GM19328 (cell line): ENCODE measurements around the gene ATP6V1G1.
"Not testable (repeated sequence)": the region's sequence is repeated elsewhere in the genome, so short reads cannot be mapped to it uniquely, and the experiment has no call there.

Experiments used
- ATAC-seq: cut with Tn5 transposase; IDR thresholded peaks from one replicate; pipeline ENCODE4 v1.9.1; 2021; ENCODE audit warnings: mild to moderate bottlenecking, moderate library complexity; ENCODE audit not compliant: unreplicated experiment

ATP6V1G1 gene

GRCh38 chr9:114576779-114577178 is 10.8 kb upstream of the ATP6V1G1 start:
- not testable (repeated sequence) for ATAC-seq

DNA sequence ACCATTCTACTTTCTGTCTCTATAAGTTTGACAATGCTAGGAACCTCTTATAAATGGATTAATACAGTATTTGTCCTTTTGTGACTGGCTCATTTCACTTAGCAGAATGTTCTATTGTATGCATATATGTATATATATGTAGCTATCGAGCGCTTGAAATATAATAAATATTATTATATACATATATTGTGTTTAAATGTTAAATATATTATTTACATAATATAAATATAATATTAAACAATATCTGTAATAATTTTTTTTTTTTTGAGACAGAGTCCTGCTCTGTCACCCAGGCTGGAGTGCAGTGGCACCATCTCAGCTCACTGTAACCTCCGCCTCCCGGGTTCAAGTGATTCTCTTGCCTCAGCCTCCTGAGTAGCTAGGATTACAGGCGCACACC is 9.4 kb upstream of the ATP6V1G1 start:
- not testable (repeated sequence) for ATAC-seq

DNA sequence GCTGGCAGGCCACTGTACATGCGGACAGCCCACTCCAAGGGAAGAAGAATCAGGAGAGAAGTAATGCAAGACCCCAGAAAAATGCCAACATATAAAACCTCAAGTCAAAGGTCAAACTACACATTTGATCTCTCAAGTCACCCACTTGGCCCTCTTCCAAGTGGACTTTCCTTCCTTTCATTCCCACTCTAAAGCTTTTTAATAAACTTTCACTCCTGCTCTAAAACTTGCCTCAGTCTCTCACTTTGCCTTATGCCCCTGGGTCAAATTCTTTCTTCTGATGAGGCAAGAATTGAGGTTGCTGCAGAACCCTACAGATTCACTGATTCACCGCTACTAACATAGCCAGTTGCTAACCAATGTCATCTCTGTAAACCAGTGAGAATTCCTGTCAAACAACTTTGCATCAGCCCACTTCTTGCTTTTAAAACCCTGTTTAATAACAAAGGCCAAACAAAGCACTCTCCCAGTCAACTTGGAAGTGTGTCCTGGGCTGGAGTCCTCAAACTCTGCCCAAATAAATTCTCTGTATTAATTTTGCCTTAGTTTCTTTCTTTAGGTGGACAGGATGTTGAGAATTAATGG is 6.9 kb upstream of the ATP6V1G1 start:
- no peak for ATAC-seq

DNA sequence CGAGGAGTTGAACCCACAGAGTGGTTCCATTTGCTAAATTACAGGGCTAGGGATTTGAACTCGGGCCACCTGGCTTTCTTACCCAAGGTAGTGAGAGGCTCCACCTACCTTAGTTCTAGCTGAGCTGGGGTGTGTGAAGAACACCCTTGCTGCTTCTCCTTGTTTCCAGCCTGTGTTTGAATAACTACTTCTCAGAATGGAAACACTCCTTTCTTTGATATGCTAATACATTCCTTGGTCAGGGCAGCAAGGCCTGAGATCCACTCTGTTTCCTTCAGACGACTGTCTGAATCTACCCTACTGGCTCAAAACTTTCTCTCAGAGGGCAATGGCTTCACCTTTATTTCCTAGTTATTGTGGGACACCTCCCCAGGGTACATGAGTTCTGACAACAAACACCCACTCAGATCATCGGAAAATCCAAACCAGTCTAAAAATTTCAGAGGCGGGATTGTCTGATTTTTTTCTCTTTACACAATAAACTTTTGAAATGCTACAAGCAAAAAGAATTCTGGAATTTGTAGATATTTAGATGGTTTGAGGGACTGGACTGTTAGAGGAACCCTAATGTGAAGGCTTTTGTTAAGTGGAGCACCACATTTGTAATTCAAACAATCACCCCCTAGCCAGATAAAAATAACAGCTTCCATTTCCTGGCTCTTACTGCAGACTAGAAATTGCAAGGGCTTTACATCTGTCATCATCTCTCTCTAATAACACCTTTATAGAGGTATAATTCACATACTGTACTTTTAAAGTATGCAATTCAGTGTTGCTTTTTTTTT is 4.0 kb upstream of the ATP6V1G1 start:
- ATAC-seq = no peak

DNA sequence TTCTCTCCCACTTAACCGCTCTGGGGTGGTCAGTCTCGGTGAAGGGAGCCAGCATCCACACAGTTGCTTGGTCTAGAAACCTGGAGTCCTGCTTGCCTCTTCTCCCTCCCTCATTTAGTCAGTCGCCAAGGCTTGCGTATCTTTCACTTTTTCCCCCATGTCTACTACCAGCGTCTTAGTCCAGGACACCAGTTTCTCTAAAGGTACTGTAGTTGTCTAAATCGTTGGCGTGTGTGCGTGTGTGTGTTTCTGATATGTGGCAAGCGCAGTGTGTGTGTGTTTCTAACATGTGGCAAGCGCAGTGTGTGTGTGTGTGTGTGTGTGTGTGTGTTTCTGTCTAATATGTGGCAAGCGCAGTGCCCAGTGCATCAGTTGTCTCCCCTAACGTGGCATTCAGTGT is 641 bp downstream of the ATP6V1G1 start:
- ATAC-seq = no peak

DNA sequence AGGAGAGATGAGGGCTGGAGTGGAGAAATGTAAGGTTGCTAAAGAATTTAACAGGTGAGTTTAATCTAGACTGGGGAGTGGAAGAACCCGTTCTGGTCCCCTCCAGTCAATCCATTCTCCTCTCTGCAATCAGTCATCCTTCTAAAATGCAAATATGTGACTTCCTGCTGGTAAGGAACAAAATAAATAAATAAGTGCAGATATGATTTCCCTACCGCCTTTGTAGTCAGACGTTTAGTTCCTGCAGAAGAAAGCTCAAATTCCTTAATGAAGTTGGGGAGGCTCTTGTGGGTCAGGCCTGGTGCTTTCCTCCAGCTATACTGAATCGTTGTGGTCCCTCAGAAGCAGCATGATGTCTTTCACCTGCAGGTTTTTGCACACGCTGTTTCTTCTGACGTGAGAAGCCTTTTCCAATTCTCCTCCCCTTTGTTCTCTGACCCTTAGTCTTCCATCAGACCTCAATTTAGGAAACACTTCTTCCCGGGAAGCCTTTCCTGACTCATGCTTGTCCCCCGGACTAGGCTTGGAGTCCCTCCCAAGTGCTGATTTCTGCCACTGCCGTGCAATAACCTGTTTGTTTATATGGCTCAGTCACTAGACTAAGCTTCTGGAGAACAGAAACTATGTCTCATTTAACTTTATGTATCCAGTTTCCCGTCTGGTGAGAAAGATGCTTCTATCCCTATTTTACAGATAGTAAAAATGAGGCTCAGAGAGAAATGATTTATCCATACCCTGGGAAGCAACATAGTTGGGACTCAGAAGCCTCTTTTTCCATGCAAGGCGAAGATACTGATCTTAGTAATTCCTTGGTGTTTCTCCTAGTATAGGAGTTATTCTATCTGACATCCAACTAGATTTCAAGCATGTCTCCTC is 1.3 kb downstream of the ATP6V1G1 start:
- no peak for ATAC-seq

GRCh38 chr9:114590328-114590727 is 2.8 kb downstream of the ATP6V1G1 start:
- ATAC-seq = no peak

- ATAC-seq = no peak
These were observed 3.8 kb downstream of the ATP6V1G1 start for GRCh38 chr9:114591291-114591787.

DNA sequence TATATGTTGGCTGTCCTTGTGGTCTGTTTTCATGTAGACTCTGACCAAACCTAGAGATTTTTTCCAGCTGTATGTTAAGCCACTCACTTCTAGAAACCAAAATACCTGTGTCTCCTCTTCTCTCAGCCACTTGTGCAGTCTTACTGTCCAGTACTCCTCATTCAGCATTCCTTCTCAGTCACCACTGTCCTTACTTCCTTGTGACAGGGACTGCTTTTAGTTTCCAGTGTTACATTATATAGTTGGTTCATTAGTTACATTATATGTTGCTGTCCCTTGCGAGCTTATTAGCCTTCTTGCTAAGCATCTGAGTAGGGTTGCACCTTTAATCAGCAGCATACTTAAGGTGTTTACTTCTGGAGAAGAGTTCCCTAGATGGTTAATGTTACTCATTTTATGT is 4.3 kb downstream of the ATP6V1G1 start:
- no peak for ATAC-seq

DNA sequence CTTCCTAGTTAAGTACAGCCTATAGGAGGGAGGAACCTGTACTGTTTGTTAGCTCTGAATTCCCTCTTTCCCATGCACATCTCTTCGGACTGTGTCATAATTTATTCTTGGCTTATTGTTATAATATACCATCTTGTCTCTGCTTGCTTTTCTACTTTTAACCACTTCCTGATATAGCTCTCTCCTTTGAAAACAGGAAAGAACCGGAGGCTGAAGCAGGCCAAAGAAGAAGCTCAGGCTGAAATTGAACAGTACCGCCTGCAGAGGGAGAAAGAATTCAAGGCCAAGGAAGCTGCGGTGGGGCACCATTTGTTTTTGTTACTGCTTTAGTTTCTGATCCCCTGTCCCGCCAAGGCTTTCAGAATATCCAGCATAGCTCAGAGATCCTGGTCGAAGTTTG is 4.8 kb downstream of the ATP6V1G1 start:
- ATAC-seq = no peak

- ATAC-seq = no peak
These were observed 6.6 kb downstream of the ATP6V1G1 start for GRCh38 chr9:114594136-114594535.

DNA sequence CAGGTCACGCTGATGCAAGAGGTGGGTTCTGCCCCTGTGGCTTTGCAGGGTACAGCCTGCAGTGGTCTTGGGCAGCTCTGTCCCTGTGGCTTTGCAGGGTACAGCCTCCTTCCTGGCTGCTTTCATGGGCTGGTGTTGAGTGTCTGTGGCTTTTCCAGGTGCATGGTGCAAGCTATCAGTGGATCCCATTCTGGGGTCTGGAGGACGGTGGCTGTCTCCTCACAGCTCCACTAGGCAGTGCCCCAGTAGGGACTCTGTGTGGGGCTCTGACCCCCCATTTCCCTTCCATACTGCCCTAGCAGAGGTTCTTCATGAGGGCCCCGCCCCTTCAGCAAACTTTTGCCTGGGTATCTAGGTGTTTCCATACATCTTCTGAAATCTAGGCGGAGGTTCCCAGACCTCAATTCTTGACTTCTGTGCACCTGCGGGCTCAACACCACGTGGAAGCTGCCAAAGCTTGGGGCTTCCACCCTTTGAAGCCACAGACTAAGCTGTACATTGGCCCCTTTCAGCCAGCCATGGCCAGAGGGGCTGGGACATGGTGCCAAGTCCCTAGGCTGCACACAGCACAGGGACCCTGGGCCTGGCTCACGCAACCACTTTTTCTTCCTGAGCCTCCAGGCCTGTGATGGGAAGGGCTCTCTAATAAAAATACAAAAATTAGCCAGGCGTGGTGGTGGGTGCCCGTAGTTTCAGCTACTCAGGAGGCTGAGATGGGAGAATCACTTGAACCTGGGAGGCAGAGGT is 13.1 kb downstream of the ATP6V1G1 start:
- not testable (repeated sequence) for ATAC-seq

DNA sequence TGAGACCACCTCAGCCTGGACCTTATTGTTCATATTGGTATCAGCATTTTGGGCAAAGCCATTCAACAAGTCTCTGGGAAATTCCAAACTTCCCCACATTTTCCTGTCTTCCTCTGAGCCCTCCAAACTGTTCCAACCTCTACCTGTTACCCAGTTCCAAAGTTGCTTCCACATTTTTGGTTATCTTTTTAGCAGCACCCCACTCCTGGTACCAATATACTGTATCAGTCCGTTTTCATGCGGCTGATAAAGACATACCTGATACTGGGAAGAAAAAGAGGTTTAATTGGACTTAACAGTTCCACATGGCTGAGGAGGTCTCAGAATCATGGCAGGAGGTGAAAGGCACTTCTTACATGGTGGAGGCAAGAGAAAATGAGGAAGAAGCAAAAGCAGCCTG is 14.2 kb downstream of the ATP6V1G1 start:
- ATAC-seq = not testable (repeated sequence)

DNA sequence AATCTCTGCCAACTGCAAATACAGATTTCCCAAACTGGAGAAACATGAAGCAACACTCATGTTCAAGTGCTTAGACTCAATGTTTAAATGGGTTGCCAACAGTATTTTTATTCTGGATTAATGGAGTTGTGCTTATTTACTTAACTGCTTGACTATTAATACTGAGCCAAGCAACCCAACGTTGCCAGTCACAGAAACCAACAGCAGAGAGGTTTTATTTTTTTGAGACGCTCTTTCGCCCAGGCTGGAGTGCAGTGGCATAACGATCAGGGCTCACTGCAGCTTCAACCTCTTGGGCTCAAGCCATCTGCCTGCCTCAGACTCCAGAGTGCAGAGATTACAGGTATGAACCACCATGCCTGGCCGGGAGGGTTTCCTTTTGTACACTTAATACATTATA is 15.1 kb downstream of the ATP6V1G1 start:
- no peak for ATAC-seq

DNA sequence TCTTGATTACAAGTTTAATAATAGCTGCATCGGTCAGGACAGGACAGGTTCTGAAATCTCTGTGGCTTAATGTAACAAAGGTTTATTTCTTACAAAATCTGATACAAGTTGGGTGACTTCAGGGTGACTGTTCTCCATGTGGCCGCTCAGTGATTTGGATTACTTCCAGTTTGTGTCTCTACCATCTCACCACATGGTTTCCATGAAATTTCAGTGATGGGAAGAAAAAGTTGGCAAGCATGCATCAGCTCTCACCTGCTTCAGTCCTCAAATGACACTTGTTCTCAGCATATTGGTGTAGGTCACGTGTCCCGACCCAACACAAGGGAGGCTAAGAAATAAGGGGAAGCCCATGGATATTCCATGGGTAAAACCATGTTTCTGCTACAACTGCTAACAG is 15.7 kb downstream of the ATP6V1G1 start:
- no peak for ATAC-seq

GRCh38 chr9:114604989-114605388 is 17.4 kb downstream of the ATP6V1G1 start:
- no peak for ATAC-seq

GRCh38 chr9:114606068-114606467 is 18.5 kb downstream of the ATP6V1G1 start:
- ATAC-seq = no peak

- ATAC-seq = no peak
These were observed 19.1 kb downstream of the ATP6V1G1 start for GRCh38 chr9:114606597-114607207.

- no peak for ATAC-seq
These were observed 20.3 kb downstream of the ATP6V1G1 start for GRCh38 chr9:114607671-114608524.

DNA sequence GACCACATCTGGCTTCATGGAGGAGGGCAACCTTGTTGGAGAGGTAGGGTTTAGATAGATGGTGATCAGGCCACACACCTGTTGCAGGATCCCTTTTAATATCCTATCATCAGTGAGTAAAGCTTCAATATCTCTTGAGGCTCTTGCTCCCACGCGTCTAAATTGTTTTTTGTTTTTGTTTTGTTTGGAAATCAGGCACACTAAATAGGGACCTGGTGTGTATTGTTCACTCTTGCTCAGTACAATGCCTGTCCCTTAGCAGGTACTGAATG is 20.9 kb downstream of the ATP6V1G1 start:
- no peak for ATAC-seq
